ENCODE data around the gene SEL1L3.

The SEL1L3 gene

GRCh38 chr4:25713812-25714211, 149.0 kb downstream of the SEL1L3 start:
- H3K4me3 ChIP-seq (ENCODE audit: low read depth, low read length) = no peak overlapping the region
- in situ Hi-C loops (cut with HindIII; ENCODE audit: low sequenced_read_pairs) = no loop called here
- TF ChIP-seq, protein P1, sequence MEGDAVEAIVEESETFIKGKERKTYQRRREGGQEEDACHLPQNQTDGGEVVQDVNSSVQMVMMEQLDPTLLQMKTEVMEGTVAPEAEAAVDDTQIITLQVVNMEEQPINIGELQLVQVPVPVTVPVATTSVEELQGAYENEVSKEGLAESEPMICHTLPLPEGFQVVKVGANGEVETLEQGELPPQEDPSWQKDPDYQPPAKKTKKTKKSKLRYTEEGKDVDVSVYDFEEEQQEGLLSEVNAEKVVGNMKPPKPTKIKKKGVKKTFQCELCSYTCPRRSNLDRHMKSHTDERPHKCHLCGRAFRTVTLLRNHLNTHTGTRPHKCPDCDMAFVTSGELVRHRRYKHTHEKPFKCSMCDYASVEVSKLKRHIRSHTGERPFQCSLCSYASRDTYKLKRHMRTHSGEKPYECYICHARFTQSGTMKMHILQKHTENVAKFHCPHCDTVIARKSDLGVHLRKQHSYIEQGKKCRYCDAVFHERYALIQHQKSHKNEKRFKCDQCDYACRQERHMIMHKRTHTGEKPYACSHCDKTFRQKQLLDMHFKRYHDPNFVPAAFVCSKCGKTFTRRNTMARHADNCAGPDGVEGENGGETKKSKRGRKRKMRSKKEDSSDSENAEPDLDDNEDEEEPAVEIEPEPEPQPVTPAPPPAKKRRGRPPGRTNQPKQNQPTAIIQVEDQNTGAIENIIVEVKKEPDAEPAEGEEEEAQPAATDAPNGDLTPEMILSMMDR (IDR thresholded peaks at IDR 0.05; ENCODE audit: low read depth, low read length, missing control alignments) = no peak
- DNase-seq (ENCODE audit: low read depth) = no peak

DNA sequence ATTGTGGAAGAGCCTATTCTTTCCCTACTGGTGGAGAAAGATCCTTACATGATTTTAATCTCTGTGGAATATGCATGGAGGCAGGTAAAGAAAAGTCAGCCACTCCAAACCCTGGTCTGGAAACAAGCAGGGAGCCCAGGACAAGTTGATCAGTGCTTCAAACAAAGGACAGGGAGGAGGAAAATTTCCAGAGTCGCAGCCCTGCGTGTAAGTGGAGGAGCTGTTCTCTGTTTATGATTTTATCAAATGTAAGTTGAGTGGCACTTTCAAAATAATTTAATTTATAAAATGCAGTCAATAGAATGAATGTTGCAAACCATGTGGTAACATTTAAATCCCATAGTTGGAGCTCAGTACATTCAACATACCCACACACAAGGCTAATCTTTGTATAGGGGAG, 150.2 kb downstream of the SEL1L3 start:
- H3K4me3 ChIP-seq (ENCODE audit: low read depth, low read length) = no peak overlapping the region
- TF ChIP-seq, protein P1 (IDR thresholded peaks at IDR 0.05; ENCODE audit: low read depth, low read length, missing control alignments) = no peak
- in situ Hi-C loops (cut with HindIII; ENCODE audit: low sequenced_read_pairs) = no loop called here
- no peak for DNase-seq (ENCODE audit: low read depth)

GRCh38 chr4:25710637-25711036, 152.2 kb downstream of the SEL1L3 start:
- in situ Hi-C loops (cut with HindIII; ENCODE audit: low sequenced_read_pairs) = no loop called here
- DNase-seq (ENCODE audit: low read depth) = no peak
- TF ChIP-seq, protein P1 (IDR thresholded peaks at IDR 0.05; ENCODE audit: low read depth, low read length, missing control alignments) = no peak
- H3K4me3 ChIP-seq (ENCODE audit: low read depth, low read length) = no peak overlapping the region

GRCh38 chr4:25704516-25704915, 158.3 kb downstream of the SEL1L3 start:
- in situ Hi-C loops (cut with HindIII; ENCODE audit: low sequenced_read_pairs) = no loop called here
- TF ChIP-seq, protein P1 (IDR thresholded peaks at IDR 0.05; ENCODE audit: low read depth, low read length, missing control alignments) = no peak
- H3K4me3 ChIP-seq (ENCODE audit: low read depth, low read length) = no peak overlapping the region
- DNase-seq (ENCODE audit: low read depth) = no peak

DNA sequence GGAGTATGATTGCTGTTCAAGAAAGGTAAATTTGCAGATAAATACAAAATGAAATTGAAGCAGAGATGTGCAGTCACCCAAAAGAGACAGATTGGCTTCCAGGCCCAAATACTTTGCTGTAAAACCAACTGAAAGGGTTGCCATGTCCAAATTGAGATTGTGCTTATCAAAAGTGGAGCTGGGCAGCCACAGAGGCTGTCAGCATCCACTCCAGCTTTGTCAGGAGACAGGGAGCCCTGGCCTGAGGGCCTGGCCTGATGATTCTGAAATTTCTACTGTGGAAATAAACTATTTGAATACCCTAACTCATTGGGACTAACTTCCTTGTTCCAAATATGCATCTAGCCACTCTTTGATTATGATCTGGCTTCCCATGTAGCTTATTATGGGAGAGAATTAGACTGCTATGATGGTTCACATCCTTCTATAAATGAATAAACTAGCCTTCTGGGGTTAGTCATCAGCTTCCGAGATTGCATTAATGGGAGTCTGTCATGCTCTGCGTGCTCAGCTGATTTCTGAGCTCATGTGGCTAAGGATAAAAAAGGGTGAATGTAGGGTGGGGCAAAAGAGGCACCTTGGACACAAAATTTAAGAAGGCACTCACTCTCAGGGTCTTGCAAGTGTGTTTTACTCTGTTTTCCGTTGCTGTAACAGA, 158.9 kb downstream of the SEL1L3 start:
- no peak overlapping the region for H3K4me3 ChIP-seq (ENCODE audit: low read depth, low read length)
- in situ Hi-C loops (cut with HindIII; ENCODE audit: low sequenced_read_pairs) = no loop called here
- TF ChIP-seq, protein P1 (IDR thresholded peaks at IDR 0.05; ENCODE audit: low read depth, low read length, missing control alignments) = no peak
- no peak for DNase-seq (ENCODE audit: low read depth)

DNA sequence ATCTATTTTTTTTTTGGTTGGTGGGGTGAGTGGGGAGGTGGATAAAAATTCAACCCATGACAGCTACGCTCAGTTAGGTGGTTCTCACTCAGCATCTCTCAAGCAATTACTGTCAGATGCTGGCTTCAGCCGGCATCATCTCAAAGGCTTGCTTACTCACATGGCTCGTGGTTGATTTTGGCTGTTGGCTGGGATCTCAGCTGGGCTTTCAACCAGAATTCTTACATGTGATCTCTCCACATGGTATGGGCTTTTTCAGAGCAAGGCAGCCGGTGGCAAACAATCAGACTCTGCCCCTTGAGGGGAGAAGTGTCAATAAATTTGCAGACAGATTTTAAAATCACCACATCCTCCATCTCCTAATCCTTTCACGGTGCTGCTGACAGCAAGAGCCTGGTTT, 159.9 kb downstream of the SEL1L3 start:
- peak; percentile 87 for DNase-seq (ENCODE audit: low read depth)
- in situ Hi-C loops (cut with HindIII; ENCODE audit: low sequenced_read_pairs) = no loop called here
- TF ChIP-seq, protein P1 (IDR thresholded peaks at IDR 0.05; ENCODE audit: low read depth, low read length, missing control alignments) = peak; percentile 33
- no peak overlapping the region for H3K4me3 ChIP-seq (ENCODE audit: low read depth, low read length)

Data from astrocyte of the cerebellum (primary cell).